K562 (cell line): ENCODE measurements around the gene TKT. TPM values are rescaled to one million over a fixed set of nuclear protein-coding genes. Genes with fewer than 3 reads are reported as not detected.

Source experiments
- ATAC-seq: fragments of 200-7000 bp; cut with Tn5 transposase; 3 replicates; pipeline ENCODE4 v1.9.1; 2020; ENCODE audit warnings: moderate library complexity
- BruUV-seq: library from RNA; stranded (reverse); fragments of 400-500 nt; replicated peaks from 2 replicates; lab custom pipeline; 2021; lab: Mats Ljungman, UMichigan
- CTCF ChIA-PET: fragments of 300-600 bp; formaldehyde crosslinking; extraction: SDS; loops from one replicate; lab custom pipeline; 2021; ENCODE audit warnings: low intra/inter-chr PET ratio; lab: Yijun Ruan, JAX
- POLR2A ChIA-PET: fragments of 300-600, 350-650 bp; sonication (Branson Sonifier 250); formaldehyde crosslinking; extraction: SDS; loops from one replicate; lab custom pipeline; 2021; ENCODE audit warnings: antibody characterized with exemption, inconsistent platforms; lab: Yijun Ruan, JAX
- DNase-seq, 4 experiments: peaks; one replicate each; pipeline versions ENCODE4 v3.0.0 to v3.0.0-alpha.2; 2011 to 2018; ENCODE audit warnings: low spot score in 3 of 4, mixed read lengths in 3 of 4; ENCODE audit errors: extremely low read depth in 1 of 4
- FAIRE-seq: peaks from 2 replicates; lab custom pipeline; 2011; peaks lifted over from hg19 to GRCh38; lab: Jason Lieb, UNC
- H2AFZ ChIP-seq: 2 replicates; pipeline ENCODE4 v1.6.0; 2011; ENCODE audit warnings: low read depth, low read length, control low read depth, inconsistent platforms
- H3K27ac ChIP-seq: fragments of 200-600 bp; 3 replicates; pipeline ENCODE4 v1.8.0; 2011; ENCODE audit warnings: low read depth, mild to moderate bottlenecking, control low read depth, inconsistent platforms, low read length, moderate library complexity, mixed read lengths; ENCODE audit errors: extremely low read depth
- H3K27me3 ChIP-seq, 2 experiments: fragments of 300-600 bp in 1 of 2; 2 replicates in 1 of 2; 3 replicates in 1 of 2; pipeline versions ENCODE4 v1.6.0 to v1.8.0; 2011; ENCODE audit warnings: inconsistent platforms in 2 of 2, low read length in 2 of 2, mild to moderate bottlenecking in 1 of 2, mixed read lengths in 1 of 2, moderate library complexity in 1 of 2; ENCODE audit not compliant: control insufficient read depth in 2 of 2, insufficient read depth in 2 of 2
- H3K36me3 ChIP-seq: fragments of 300-600 bp; 3 replicates; pipeline ENCODE4 v1.8.0; 2011; ENCODE audit warnings: mild to moderate bottlenecking, low read length, inconsistent platforms; ENCODE audit not compliant: control insufficient read depth, insufficient read depth
- H3K4me1 ChIP-seq, 2 experiments: fragments of 200-600 bp in 1 of 2; replicated peaks in 1 of 2; 2 replicates in 1 of 2; 3 replicates in 1 of 2; pipeline versions ENCODE4 v1.5.1 to v1.8.0; 2011; ENCODE audit warnings: inconsistent platforms in 2 of 2, low read length in 2 of 2, mild to moderate bottlenecking in 1 of 2, mixed read lengths in 1 of 2, moderate library complexity in 1 of 2; ENCODE audit not compliant: control insufficient read depth in 2 of 2, insufficient read depth in 2 of 2
- H3K4me2 ChIP-seq: 2 replicates; pipeline ENCODE4 v1.6.1; 2011; ENCODE audit warnings: low read length, control low read depth, inconsistent platforms, mixed read lengths; ENCODE audit not compliant: insufficient read depth
- H3K4me3 ChIP-seq: fragments of 200-600 bp; sonication (generic), shearing (Covaris generic); 2 replicates; pipeline ENCODE4 v1.5.1; 2016; ENCODE audit warnings: control low read depth, inconsistent platforms
- H3K79me2 ChIP-seq: fragments of 200-600 bp; 3 replicates; pipeline ENCODE4 v1.8.0; 2011; ENCODE audit warnings: low read length, inconsistent platforms; ENCODE audit not compliant: control insufficient read depth, insufficient read depth
- H3K9ac ChIP-seq, 2 experiments: 2 replicates each; pipeline versions ENCODE4 v1.6.0 to v1.6.1; 2011; ENCODE audit warnings: low read depth in 2 of 2, low read length in 2 of 2, control low read depth in 1 of 2, inconsistent platforms in 1 of 2, mild to moderate bottlenecking in 1 of 2, mixed read lengths in 1 of 2; ENCODE audit not compliant: insufficient read depth in 1 of 2
- H3K9me1 ChIP-seq: one replicate; pipeline ENCODE4 v1.6.0; 2011; ENCODE audit warnings: inconsistent platforms, mild to moderate bottlenecking, low read length, moderate library complexity; ENCODE audit not compliant: control insufficient read depth, insufficient read depth
- H3K9me3 ChIP-seq: replicated peaks from 2 replicates; pipeline ENCODE4 v1.5.1; 2011; ENCODE audit warnings: low read depth, low read length, inconsistent platforms; ENCODE audit not compliant: control insufficient read depth, insufficient read depth
- H4K20me1 ChIP-seq: replicated peaks from 2 replicates; pipeline ENCODE4 v1.6.1; 2011; ENCODE audit warnings: low read length, inconsistent platforms, mixed read lengths; ENCODE audit not compliant: control insufficient read depth, insufficient read depth
- BRCA1 ChIP-seq, 2 experiments: fragments of 450-650 bp in 1 of 2; sonication (generic) in 1 of 2; formaldehyde crosslinking in 1 of 2; IDR thresholded peaks; 2 replicates each; pipeline versions ENCODE4 v1.5.0 to v1.6.1; 2017 to 2020; ENCODE audit warnings: mild to moderate bottlenecking in 1 of 2, missing genetic modification reagents in 1 of 2
- CHD2 ChIP-seq: IDR thresholded peaks from 2 replicates; pipeline ENCODE4 v1.6.1; 2011; ENCODE audit warnings: low read depth, low read length
- CHD7 ChIP-seq: fragments of 200-600 bp; sonication (generic); IDR thresholded peaks from one replicate; pipeline ENCODE4 v1.6.1; 2012; ENCODE audit warnings: mild to moderate bottlenecking, low read depth, low read length, inconsistent platforms
- HSF4 ChIP-seq: fragments of 250-450 bp; sonication (Bioruptor Pico); IDR thresholded peaks from 2 replicates; pipeline ENCODE4 v2.1.2; 2022; ENCODE audit warnings: mild to moderate bottlenecking, moderate library complexity, borderline replicate concordance
- ILK ChIP-seq: fragments of 450-650 bp; IDR thresholded peaks from 2 replicates; pipeline ENCODE4 v1.6.1; 2016; ENCODE audit warnings: missing genetic modification characterization, low read depth, mild to moderate bottlenecking, missing compliant biosample characterization, moderate library complexity, borderline replicate concordance
- MCM3 ChIP-seq: fragments of 450-650 bp; IDR thresholded peaks from 2 replicates; pipeline ENCODE4 v1.6.1; 2016
- POLR2AphosphoS2 ChIP-seq: IDR thresholded peaks from 2 replicates; pipeline ENCODE4 v1.6.1; 2012; ENCODE audit warnings: low read length, improper control_type of control experiment
- STAG1 ChIP-seq: sonication (generic); formaldehyde crosslinking; IDR thresholded peaks from 2 replicates; pipeline ENCODE4 v1.5.0; 2020; ENCODE audit warnings: missing genetic modification reagents, borderline replicate concordance
- ZNF239 ChIP-seq: fragments of 250-450 bp; sonication (Bioruptor Pico); IDR thresholded peaks from 2 replicates; pipeline ENCODE4 v1.4.0; 2020; ENCODE audit warnings: mild to moderate bottlenecking
- WGBS: fragments of 100-300 bp; shearing (Covaris generic); methylation state at CpG from one replicate; pipeline ENCODE4 v1.1.6; 2016; ENCODE audit warnings: low coverage, mixed read lengths; ENCODE audit not compliant: insufficient coverage; ENCODE audit errors: missing lambda C conversion rate; 5-methylcytosine and 5-hydroxymethylcytosine counted together
- in situ Hi-C: fragments of 300-500 bp; cut with MboI; formaldehyde crosslinking; loops from 4 replicates; pipeline ENCODE4 v1.15.0; 2018; ENCODE audit warnings: inconsistent platforms, mixed read lengths
- intact Hi-C: fragments of 100-400 bp; cut with micrococcal nuclease; formaldehyde crosslinking; loops from 2 replicates; pipeline ENCODE4 v1.14.2; 2022
- polyA plus RNA-seq, 8 experiments: library from polyadenylated mRNA; depleted of rRNA in 4 of 8; stranded (reverse) in 5 of 8; unstranded in 3 of 8; fragments of >200 nt; fragmentation: Nextera tagmentation in 2 of 8; fragmentation: Illumina TruSeq in 1 of 8; extraction: Ambion mirVana in 2 of 8; extraction: Trizol in 1 of 8; gene quantifications; 2 replicates each; pipeline versions ENCODE4 v1.2.1 to v1.2.3, GENCODE V29; 2011 to 2014; ENCODE audit warnings: inconsistent platforms in 1 of 8, missing spikeins in 1 of 8
- total RNA-seq, 7 experiments: library from RNA; depleted of rRNA in 6 of 7; stranded (reverse); fragments of >200 nt in 6 of 7; fragmentation: Illumina TruSeq in 2 of 7; extraction: Trizol in 2 of 7; gene quantifications; 2 replicates each; pipeline versions ENCODE4 v1.2.1 to v1.2.3, GENCODE V29; 2011 to 2021; ENCODE audit warnings: low replicate concordance in 1 of 7

Gene TKT
- total and polyA plus RNA-seq, 9 of the 15 experiments (the other 6 are each of a cell fraction or from before 2014, with no cell fraction given) = 58.1 to 401 (median 187) TPM

GRCh38 chr3:53244271-53244670 lies 11.6 kb downstream of the TKT start:
- peaks cover 75% of the 10 kb centered on the region; the same call in 2 of the 3 replicates for H3K36me3 ChIP-seq
- TF ChIP-seq STAG1 = no peak
- no peak for TF ChIP-seq ZNF239
- no peak for TF ChIP-seq BRCA1 (IDR thresholded peaks at IDR 0.05)
- TF ChIP-seq BRCA1 (CRISPR knock-in tag; IDR thresholded peaks at IDR 0.05) = 0 out of 2 replicates have a peak, but pooled peaks have one; percentile 20
- no peak for TF ChIP-seq CHD2
- TF ChIP-seq POLR2AphosphoS2 = no peak
- no peak for TF ChIP-seq MCM3
- no peak for TF ChIP-seq HSF4 (CRISPR knock-in tag)
- no peak for TF ChIP-seq ILK (tag)
- TF ChIP-seq CHD7 = no peak
- no TSS peak for BruUV-seq
- ATAC-seq (no peak), FAIRE-seq (no peak), DNase-seq (no peak)
- no peaks in the 10 kb centered on the region for H3K9me1 ChIP-seq
- no peak overlapping the region for H3K4me2 ChIP-seq
- H4K20me1 ChIP-seq = peaks cover 30% of the 10 kb centered on the region
- H3K9me3 ChIP-seq = no peaks in the 10 kb centered on the region
- H2AFZ ChIP-seq = no peak overlapping the region
- in situ Hi-C loops (no loop called here), intact Hi-C loops (no loop called here)
- 96% methylated on average over 7 of the region's 8 CpGs for WGBS
- peaks cover 9 to 23% of the 10 kb centered on the region in 2 experiments; a peak in 4 of 5 replicates for H3K4me1 ChIP-seq
- no peaks in the 10 kb centered on the region for H3K27me3 ChIP-seq
- CTCF ChIA-PET = no interaction called here
- H3K9ac ChIP-seq = peak overlapping the region in 1 of 2 experiments; percentile 83; a peak in 2 of 4 replicates
- POLR2A ChIA-PET = interaction anchor here (0.6 to 0.7 kb wide), 2 partner anchors 10 to 213 kb away, joined by 3 to 4 read pairs; no protein-coding TSS in a partner anchor
- H3K27ac ChIP-seq = no peak overlapping the region
- no peak overlapping the region for H3K4me3 ChIP-seq
- peaks cover 78% of the 10 kb centered on the region for H3K79me2 ChIP-seq
